ENCODE data around the gene FMNL2. TPM values are rescaled to one million over a fixed set of nuclear protein-coding genes. Genes with fewer than 3 reads are reported as not detected.
"Not testable (repeated sequence)": the region's sequence is repeated elsewhere in the genome, so short reads cannot be mapped to it uniquely, and the experiment has no call there.

The FMNL2 gene
- total RNA-seq, 3 donors from 2014 or later (not counting 1 experiment from before 2014, with no cell fraction given) = 0.34 to 3.0 (median 0.78) TPM

GRCh38 chr2:152472481-152472887, 137.5 kb downstream of the FMNL2 start:
- 82% methylated on average over 1 of the region's 1 CpG for WGBS (ENCODE audit: insufficient coverage)
- no peak for TF ChIP-seq CTCF (IDR thresholded peaks at IDR 0.05)
- Histone ChIP-seq H3K4me1 (ENCODE audit: control insufficient read depth, insufficient read depth, low read length) (peaks cover 3% of the 10 kb centered on the region), H3K27me3 (ENCODE audit: control insufficient read depth, insufficient read depth, low read length) (no peaks in the 10 kb centered on the region), H3K27ac (ENCODE audit: low read length) (no peak overlapping the region), H3K4me3 (ENCODE audit: low read length) (no peak overlapping the region), H3K36me3 (ENCODE audit: control insufficient read depth, insufficient read depth, low read length) (no peaks in the 10 kb centered on the region), H3K9me3 (ENCODE audit: control insufficient read depth, insufficient read depth, low read length) (no peaks in the 10 kb centered on the region)
- Mint-ChIP-seq H3K9me3 (no peaks in the 10 kb centered on the region), H3K36me3 (no peaks in the 10 kb centered on the region), H3K4me1 (peaks cover 8% of the 10 kb centered on the region in 2 donors), H3K27me3 (ENCODE audit: low read depth in 2 of 2) (peaks cover 2 to 4% of the 10 kb centered on the region in 2 donors), H3K27ac (no peak overlapping the region), H3K4me3 (no peak overlapping the region)
- DNase-seq = no peak
- intact Hi-C loops (cut with micrococcal nuclease) = no loop called here
- no peak for ATAC-seq

- no CpG with 5 or more reads among the region's 1 CpG for WGBS (ENCODE audit: insufficient coverage)
Measured at GRCh38 chr2:152473151-152473857, 138.3 kb downstream of the FMNL2 start.

GRCh38 chr2:152474523-152474922, 139.5 kb downstream of the FMNL2 start:
- not testable (repeated sequence) for H3K36me3 ChIP-seq (ENCODE audit: control insufficient read depth, insufficient read depth, low read length)

More at GRCh38 chr2:152473151-152473857, 138.3 kb downstream of the FMNL2 start:
- no peaks in the 10 kb centered on the region for H3K9me3 ChIP-seq (ENCODE audit: control insufficient read depth, insufficient read depth, low read length)
- H3K4me3 ChIP-seq (ENCODE audit: low read length) = no peak overlapping the region
- H3K36me3 ChIP-seq (ENCODE audit: control insufficient read depth, insufficient read depth, low read length) = no peaks in the 10 kb centered on the region
- no peaks in the 10 kb centered on the region for H3K27me3 ChIP-seq (ENCODE audit: control insufficient read depth, insufficient read depth, low read length)
- no peak for TF ChIP-seq CTCF (IDR thresholded peaks at IDR 0.05)
- H3K4me1 ChIP-seq (ENCODE audit: control insufficient read depth, insufficient read depth, low read length) = peaks cover 3% of the 10 kb centered on the region
- H3K27ac ChIP-seq (ENCODE audit: low read length) = no peak overlapping the region
- DNase-seq (no peak), ATAC-seq (no peak)
- no peaks in the 10 kb centered on the region for H3K36me3 Mint-ChIP-seq
- intact Hi-C loops (cut with micrococcal nuclease) = no loop called here
- H3K9me3 Mint-ChIP-seq = no peaks in the 10 kb centered on the region
- peaks cover 8% of the 10 kb centered on the region in 2 donors for H3K4me1 Mint-ChIP-seq
- H3K27me3 Mint-ChIP-seq (ENCODE audit: low read depth in 2 of 2) = peaks cover 0 to 6% of the 10 kb centered on the region in 2 donors
- no peak overlapping the region for H3K4me3 Mint-ChIP-seq
- no peak overlapping the region for H3K27ac Mint-ChIP-seq

GRCh38 chr2:152475982-152476381, 141.0 kb downstream of the FMNL2 start:
- H3K9me3 ChIP-seq (ENCODE audit: control insufficient read depth, insufficient read depth, low read length) = no peaks in the 10 kb centered on the region
- Mint-ChIP-seq H3K27ac (no peak overlapping the region), H3K36me3 (no peaks in the 10 kb centered on the region), H3K4me1 (no peaks in the 10 kb centered on the region), H3K4me3 (no peak overlapping the region), H3K27me3 (ENCODE audit: low read depth in 2 of 2) (peaks cover 0 to 4% of the 10 kb centered on the region in 2 donors), H3K9me3 (no peaks in the 10 kb centered on the region)
- no peaks in the 10 kb centered on the region for H3K36me3 ChIP-seq (ENCODE audit: control insufficient read depth, insufficient read depth, low read length)
- TF ChIP-seq CTCF (IDR thresholded peaks at IDR 0.05) = no peak
- no peak overlapping the region for H3K4me3 ChIP-seq (ENCODE audit: low read length)
- no peak for DNase-seq
- intact Hi-C loops (cut with micrococcal nuclease) = no loop called here
- no peaks in the 10 kb centered on the region for H3K4me1 ChIP-seq (ENCODE audit: control insufficient read depth, insufficient read depth, low read length)
- H3K27ac ChIP-seq (ENCODE audit: low read length) = no peak overlapping the region
- no peaks in the 10 kb centered on the region for H3K27me3 ChIP-seq (ENCODE audit: control insufficient read depth, insufficient read depth, low read length)
- ATAC-seq = no peak

More at GRCh38 chr2:152474523-152474922, 139.5 kb downstream of the FMNL2 start:
- H3K27me3 ChIP-seq (ENCODE audit: control insufficient read depth, insufficient read depth, low read length); H3K27ac ChIP-seq (ENCODE audit: low read length); ATAC-seq; H3K4me1 Mint-ChIP-seq; H3K27me3 Mint-ChIP-seq (ENCODE audit: low read depth in 2 of 2); H3K9me3 Mint-ChIP-seq; intact Hi-C loops (cut with micrococcal nuclease); H3K27ac Mint-ChIP-seq; H3K4me1 ChIP-seq (ENCODE audit: control insufficient read depth, insufficient read depth, low read length); H3K4me3 Mint-ChIP-seq; DNase-seq; H3K36me3 Mint-ChIP-seq; H3K4me3 ChIP-seq (ENCODE audit: low read length); H3K9me3 ChIP-seq (ENCODE audit: control insufficient read depth, insufficient read depth, low read length): not testable (repeated sequence)
- 89% methylated on average over 5 of the region's 5 CpGs for WGBS (ENCODE audit: insufficient coverage)

Data from natural killer cell (primary cell).